HFF-Myc (cell line): Measurements from ENCODE around the gene LCE3A.
"Not testable (repeated sequence)": the region's sequence is repeated elsewhere in the genome, so short reads cannot be mapped to it uniquely, and the experiment has no call there.

Experiments used
- DNase-seq: peaks from one replicate; pipeline ENCODE4 v3.0.0-alpha.2; 2011; ENCODE audit warnings: low read depth; ENCODE audit errors: extremely low read depth
- H3K4me3 ChIP-seq: replicated peaks from 2 replicates; pipeline ENCODE4 v1.5.1; 2011; ENCODE audit warnings: low read depth, mild to moderate bottlenecking, control low read depth, low read length
- CTCF ChIP-seq: IDR thresholded peaks from 2 replicates; pipeline ENCODE4 v1.5.1; 2012; ENCODE audit warnings: mild to moderate bottlenecking, low read depth, low read length, control low read depth; ENCODE audit errors: missing control alignments

LCE3A gene

DNA sequence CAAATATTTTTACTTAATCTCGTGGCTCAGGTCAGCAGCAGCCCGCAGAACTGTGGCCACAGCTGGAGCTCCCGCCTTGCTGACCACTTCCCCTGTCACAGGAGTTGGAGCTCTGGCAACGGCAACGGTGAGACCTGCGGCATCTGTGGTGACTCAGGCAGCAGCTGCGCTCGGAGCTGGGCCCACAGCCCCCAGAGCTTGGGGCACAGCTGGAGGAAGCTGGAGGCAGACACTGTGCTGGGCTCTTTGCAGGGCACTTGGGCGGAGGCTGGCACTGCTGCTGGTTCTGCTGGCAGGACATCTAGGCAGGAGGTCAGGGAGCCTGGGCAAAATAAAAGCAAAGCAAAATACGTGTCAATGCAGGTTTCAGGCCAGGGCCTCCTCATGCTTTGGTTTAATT is at the start of gene LCE3A:
Gene LCE3A, minus strand, starts transcription at position 301 of the 400 bp plus-strand sequence. Its CDS starts 0 bp downstream, at position 301.
- DNase-seq, result no peak
- TF ChIP-seq CTCF, result no peak
- no peak within 1 kb of the TSS for H3K4me3 ChIP-seq

DNA sequence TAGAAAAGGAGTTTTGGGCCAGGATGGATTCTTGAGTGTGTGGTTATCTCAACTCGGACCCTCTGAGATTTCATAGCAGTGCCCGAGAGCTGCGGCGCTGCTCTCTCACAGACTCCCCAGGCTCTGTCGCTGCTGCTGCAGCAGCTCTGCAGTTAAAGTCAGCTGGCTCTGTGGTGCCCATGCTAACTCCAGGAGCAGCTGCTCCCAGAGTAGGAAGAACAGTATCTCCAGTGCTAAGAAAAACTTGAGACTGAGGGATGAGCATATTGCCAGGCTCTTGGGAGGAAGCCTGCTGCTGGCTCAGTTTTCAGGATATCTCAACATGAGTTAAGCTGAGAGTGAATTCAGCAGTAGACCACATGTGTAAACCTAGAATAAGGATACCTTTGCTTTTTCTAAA is 44.7 kb upstream of the LCE3A start:
- DNase-seq, result no peak
- no peak overlapping the region for H3K4me3 ChIP-seq
- no peak for TF ChIP-seq CTCF

DNA sequence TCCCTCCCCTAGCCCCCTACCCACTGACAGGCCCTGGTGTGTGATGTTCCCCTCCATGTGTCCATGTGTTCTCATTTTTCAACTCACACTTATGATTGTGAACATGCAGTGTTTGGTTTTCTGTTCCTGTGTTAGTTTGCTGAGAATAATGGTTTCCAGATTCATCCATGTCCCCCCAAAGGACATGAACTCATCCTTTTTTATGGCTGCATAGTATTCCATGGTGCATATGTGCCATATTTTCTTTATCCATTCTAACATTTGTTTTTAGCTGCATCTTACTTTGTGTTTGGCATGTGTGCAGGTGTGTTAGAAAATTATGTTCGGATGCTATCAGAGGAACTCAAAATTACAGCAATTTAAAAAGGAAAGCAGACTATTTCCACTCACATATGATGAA is 43.3 kb upstream of the LCE3A start:
- H3K4me3 ChIP-seq, DNase-seq: not testable (repeated sequence)

- no peak within 1 kb of the TSS for H3K4me3 ChIP-seq
- TF ChIP-seq CTCF, result no peak
- no peak for DNase-seq
These were observed 40.2 kb upstream of the LCE3A start, which contains the start of gene LCE2D for GRCh38 chr1:152663098-152663497. LCE2D (plus strand) TSS chr1:152663380; CDS start chr1:152664106, 726 bp downstream.

GRCh38 chr1:152658649-152659048 is 35.7 kb upstream of the LCE3A start:
- TF ChIP-seq CTCF, result no peak
- H3K4me3 ChIP-seq, result no peak overlapping the region
- DNase-seq, result no peak

GRCh38 chr1:152657677-152658076 is 34.8 kb upstream of the LCE3A start:
- no peak for TF ChIP-seq CTCF
- H3K4me3 ChIP-seq, result no peak overlapping the region
- DNase-seq, result no peak

- no peak overlapping the region for H3K4me3 ChIP-seq
- no peak for DNase-seq
- no peak for TF ChIP-seq CTCF
These were observed 33.6 kb upstream of the LCE3A start for GRCh38 chr1:152656459-152656858.

DNA sequence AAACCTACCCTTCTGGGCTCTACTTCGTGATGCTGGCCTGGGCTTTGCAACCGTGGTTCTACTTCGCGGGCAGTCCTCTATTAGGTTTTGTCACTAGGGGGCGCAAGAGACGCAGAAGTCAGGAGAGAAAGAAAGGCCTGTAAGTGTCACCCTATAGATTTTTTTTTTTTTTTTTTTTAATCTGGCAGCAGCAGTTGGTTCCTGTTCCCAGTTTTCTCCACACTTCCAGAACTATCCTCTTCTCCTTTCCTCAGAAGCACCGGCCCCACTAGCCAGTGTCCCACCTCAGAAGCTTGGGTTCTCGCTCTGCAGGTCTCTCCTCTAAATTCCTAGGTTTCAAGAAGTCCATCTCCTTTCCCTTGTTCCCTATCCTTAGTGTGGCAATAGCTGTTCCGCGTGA is 31.2 kb upstream of the LCE3A start:
- no peak for DNase-seq
- H3K4me3 ChIP-seq, result no peak overlapping the region
- peak; percentile 52 for TF ChIP-seq CTCF
